Measurements from ENCODE around the gene PRKCH. TPM values are rescaled to one million over a fixed set of nuclear protein-coding genes. Genes with fewer than 3 reads are reported as not detected.

PRKCH gene
- total and polyA plus RNA-seq, 7 experiments from 2014 or later = 191 to 359 (median 314) TPM

GRCh38 chr14:61559641-61560201, 238.3 kb downstream of the PRKCH start:
- ChIA-PET POLR2A (interaction anchor here (0.8 to 1.2 kb wide), 2 partner anchors 9 to 135 kb away, joined by 3 read pairs; partner anchors contain the start of gene HIF1A), CTCF (interaction anchor here (0.9 kb wide), 2 partner anchors 9 to 136 kb away, joined by 3 read pairs; no protein-coding TSS in a partner anchor)
- no peaks in the 10 kb centered on the region for H3K27me3 Mint-ChIP-seq
- intact Hi-C loops (cut with micrococcal nuclease) = no loop called here
- no peak for DNase-seq
- H3K36me3 ChIP-seq (ENCODE audit: control insufficient read depth in 2 of 3, insufficient read depth in 3 of 3, low read length in 3 of 3) = no peaks in the 10 kb centered on the region
- H3K4me1 Mint-ChIP-seq = peaks cover 10 to 62% (median 30%) of the 10 kb centered on the region in 7 donors
- H3K4me3 Mint-ChIP-seq = no peak overlapping the region
- H3K9me3 Mint-ChIP-seq = peaks cover 0 to 6% (median 0%) of the 10 kb centered on the region in 11 donors
- H3K4me1 ChIP-seq (ENCODE audit: control insufficient read depth in 2 of 2, insufficient read depth in 2 of 2, low read length in 2 of 2) = no peaks in the 10 kb centered on the region
- H3K27ac Mint-ChIP-seq = peak overlapping the region in 3 of 9 donors; percentile 7 to 40 (median 10)
- H3K27me3 ChIP-seq (ENCODE audit: control insufficient read depth in 2 of 2, insufficient read depth in 2 of 2, low read length in 2 of 2) = no peaks in the 10 kb centered on the region
- no peak overlapping the region for H3K4me3 ChIP-seq (ENCODE audit: low read length)
- ATAC-seq = no peak
- H3K36me3 Mint-ChIP-seq = peaks cover 0 to 27% (median 7%) of the 10 kb centered on the region in 5 donors
- H3K9me3 ChIP-seq (ENCODE audit: control insufficient read depth in 2 of 3, low read length in 3 of 3) = no peaks in the 10 kb centered on the region
- no peak overlapping the region for H3K27ac ChIP-seq (ENCODE audit: low read depth, low read length)

GRCh38 chr14:61560323-61560722, 238.9 kb downstream of the PRKCH start:
- no peaks in the 10 kb centered on the region for H3K36me3 ChIP-seq (ENCODE audit: control insufficient read depth in 2 of 3, insufficient read depth in 3 of 3, low read length in 3 of 3)
- Mint-ChIP-seq H3K4me3 (no peak overlapping the region), H3K36me3 (peaks cover 0 to 27% (median 7%) of the 10 kb centered on the region in 5 donors), H3K27me3 (no peaks in the 10 kb centered on the region), H3K4me1 (peaks cover 10 to 62% (median 24%) of the 10 kb centered on the region in 7 donors), H3K27ac (peak overlapping the region in 3 of 9 donors; percentile 20 to 83 (median 40)), H3K9me3 (peaks cover 0 to 6% (median 0%) of the 10 kb centered on the region in 11 donors)
- intact Hi-C loops (cut with micrococcal nuclease) = no loop called here
- H3K4me1 ChIP-seq (ENCODE audit: control insufficient read depth in 2 of 2, insufficient read depth in 2 of 2, low read length in 2 of 2) = no peaks in the 10 kb centered on the region
- ChIA-PET CTCF (interaction anchor here (0.9 kb wide), 2 partner anchors 8 to 136 kb away, joined by 3 read pairs; no protein-coding TSS in a partner anchor), POLR2A (interaction anchor here (0.8 kb wide), 1 partner anchor 135 kb away, joined by 3 read pairs; the partner anchor contains the start of gene HIF1A)
- H3K27ac ChIP-seq (ENCODE audit: low read depth, low read length) = no peak overlapping the region
- ATAC-seq (no peak), DNase-seq (no peak)
- H3K27me3 ChIP-seq (ENCODE audit: control insufficient read depth in 2 of 2, insufficient read depth in 2 of 2, low read length in 2 of 2) = no peaks in the 10 kb centered on the region
- H3K4me3 ChIP-seq (ENCODE audit: low read length) = no peak overlapping the region
- H3K9me3 ChIP-seq (ENCODE audit: control insufficient read depth in 2 of 3, low read length in 3 of 3) = no peaks in the 10 kb centered on the region

GRCh38 chr14:61561104-61561503, 239.7 kb downstream of the PRKCH start:
- ChIA-PET CTCF (interaction anchor here (0.8 kb wide), 1 partner anchor 167 kb away, joined by 3 read pairs; no protein-coding TSS in a partner anchor), POLR2A (interaction anchor here (0.9 kb wide), 1 partner anchor 133 kb away, joined by 7 read pairs; no protein-coding TSS in a partner anchor)
- no peaks in the 10 kb centered on the region for H3K9me3 ChIP-seq (ENCODE audit: control insufficient read depth in 2 of 3, low read length in 3 of 3)
- H3K4me1 Mint-ChIP-seq = peaks cover 5 to 62% (median 18%) of the 10 kb centered on the region in 7 donors
- H3K27ac ChIP-seq (ENCODE audit: low read depth, low read length) = no peak overlapping the region
- H3K4me1 ChIP-seq (ENCODE audit: control insufficient read depth in 2 of 2, insufficient read depth in 2 of 2, low read length in 2 of 2) = no peaks in the 10 kb centered on the region
- H3K4me3 Mint-ChIP-seq = no peak overlapping the region
- no peaks in the 10 kb centered on the region for H3K27me3 ChIP-seq (ENCODE audit: control insufficient read depth in 2 of 2, insufficient read depth in 2 of 2, low read length in 2 of 2)
- intact Hi-C loops (cut with micrococcal nuclease) = no loop called here
- peaks cover 0 to 28% (median 7%) of the 10 kb centered on the region in 5 donors for H3K36me3 Mint-ChIP-seq
- DNase-seq = no peak
- H3K9me3 Mint-ChIP-seq = peaks cover 0 to 6% (median 0%) of the 10 kb centered on the region in 11 donors
- ATAC-seq = no peak
- H3K27me3 Mint-ChIP-seq = no peaks in the 10 kb centered on the region
- H3K36me3 ChIP-seq (ENCODE audit: control insufficient read depth in 2 of 3, insufficient read depth in 3 of 3, low read length in 3 of 3) = no peaks in the 10 kb centered on the region
- peak overlapping the region in 3 of 9 donors; percentile 40 to 51 (median 48) for H3K27ac Mint-ChIP-seq
- H3K4me3 ChIP-seq (ENCODE audit: low read length) = no peak overlapping the region

GRCh38 chr14:61561657-61562276, 240.4 kb downstream of the PRKCH start:
- CTCF ChIA-PET = interaction anchor here (0.5 to 1.1 kb wide), 7 partner anchors 9 to 168 kb away, joined by 3 to 5 read pairs (median 3); no protein-coding TSS in a partner anchor
- ATAC-seq (no peak), DNase-seq (no peak)
- no peaks in the 10 kb centered on the region for H3K36me3 ChIP-seq (ENCODE audit: control insufficient read depth in 2 of 3, insufficient read depth in 3 of 3, low read length in 3 of 3)
- peaks cover 5 to 67% (median 18%) of the 10 kb centered on the region in 7 donors for H3K4me1 Mint-ChIP-seq
- peaks cover 0 to 33% (median 7%) of the 10 kb centered on the region in 5 donors for H3K36me3 Mint-ChIP-seq
- H3K27me3 ChIP-seq (ENCODE audit: control insufficient read depth in 2 of 2, insufficient read depth in 2 of 2, low read length in 2 of 2) = no peaks in the 10 kb centered on the region
- peak overlapping the region in 4 of 9 donors; percentile 10 to 48 (median 39) for H3K27ac Mint-ChIP-seq
- no peak overlapping the region for H3K4me3 ChIP-seq (ENCODE audit: low read length)
- H3K9me3 ChIP-seq (ENCODE audit: control insufficient read depth in 2 of 3, low read length in 3 of 3) = no peaks in the 10 kb centered on the region
- H3K9me3 Mint-ChIP-seq = peaks cover 0 to 6% (median 0%) of the 10 kb centered on the region in 11 donors
- H3K4me1 ChIP-seq (ENCODE audit: control insufficient read depth in 2 of 2, insufficient read depth in 2 of 2, low read length in 2 of 2) = no peaks in the 10 kb centered on the region
- H3K4me3 Mint-ChIP-seq = peak overlapping the region in 1 of 10 donors; percentile 1
- H3K27ac ChIP-seq (ENCODE audit: low read depth, low read length) = no peak overlapping the region
- POLR2A ChIA-PET = interaction anchor here (0.6 to 1.2 kb wide), 4 partner anchors 11 to 133 kb away, joined by 3 to 7 read pairs (median 3); no protein-coding TSS in a partner anchor
- intact Hi-C loops (cut with micrococcal nuclease) = no loop called here
- H3K27me3 Mint-ChIP-seq = no peaks in the 10 kb centered on the region

GRCh38 chr14:61562321-61563161, 241.2 kb downstream of the PRKCH start:
- ChIA-PET CTCF (interaction anchor here (0.5 to 1.1 kb wide), 5 partner anchors 8 to 167 kb away, joined by 3 to 5 read pairs (median 3); no protein-coding TSS in a partner anchor), POLR2A (interaction anchor here (1.0 to 1.2 kb wide), 4 partner anchors 10 to 132 kb away, joined by 3 to 6 read pairs (median 3); partner anchors contain the start of gene HIF1A)
- H3K36me3 ChIP-seq (ENCODE audit: control insufficient read depth in 2 of 3, insufficient read depth in 3 of 3, low read length in 3 of 3) = no peaks in the 10 kb centered on the region
- peaks cover 3 to 66% (median 14%) of the 10 kb centered on the region in 7 donors for H3K4me1 Mint-ChIP-seq
- H3K27me3 ChIP-seq (ENCODE audit: control insufficient read depth in 2 of 2, insufficient read depth in 2 of 2, low read length in 2 of 2) = no peaks in the 10 kb centered on the region
- intact Hi-C loops (cut with micrococcal nuclease) = no loop called here
- H3K9me3 ChIP-seq (ENCODE audit: control insufficient read depth in 2 of 3, low read length in 3 of 3) = no peaks in the 10 kb centered on the region
- ATAC-seq (peak; percentile 70), DNase-seq (peak in 1 of 9 donors; percentile 41)
- no peaks in the 10 kb centered on the region for H3K27me3 Mint-ChIP-seq
- no peaks in the 10 kb centered on the region for H3K4me1 ChIP-seq (ENCODE audit: control insufficient read depth in 2 of 2, insufficient read depth in 2 of 2, low read length in 2 of 2)
- H3K27ac ChIP-seq (ENCODE audit: low read depth, low read length) = no peak overlapping the region
- peak overlapping the region in 3 of 9 donors; percentile 5 to 54 (median 10) for H3K27ac Mint-ChIP-seq
- no peak overlapping the region for H3K4me3 ChIP-seq (ENCODE audit: low read length)
- H3K4me3 Mint-ChIP-seq = peak overlapping the region in 1 of 10 donors; percentile 46
- peaks cover 0 to 34% (median 3%) of the 10 kb centered on the region in 5 donors for H3K36me3 Mint-ChIP-seq
- peaks cover 0 to 5% (median 0%) of the 10 kb centered on the region in 11 donors for H3K9me3 Mint-ChIP-seq

GRCh38 chr14:61563162-61563511, 241.8 kb downstream of the PRKCH start:
- peaks cover 0 to 30% (median 0%) of the 10 kb centered on the region in 5 donors for H3K36me3 Mint-ChIP-seq
- H3K27me3 Mint-ChIP-seq = no peaks in the 10 kb centered on the region
- POLR2A ChIA-PET = interaction anchor here (0.6 to 1.2 kb wide), 4 partner anchors 10 to 132 kb away, joined by 3 to 6 read pairs (median 3); partner anchors contain the start of gene HIF1A
- no peaks in the 10 kb centered on the region for H3K27me3 ChIP-seq (ENCODE audit: control insufficient read depth in 2 of 2, insufficient read depth in 2 of 2, low read length in 2 of 2)
- peaks cover 0 to 2% of the 10 kb centered on the region in 2 donors for H3K4me1 ChIP-seq (ENCODE audit: control insufficient read depth in 2 of 2, insufficient read depth in 2 of 2, low read length in 2 of 2)
- no peak overlapping the region for H3K27ac ChIP-seq (ENCODE audit: low read depth, low read length)
- peak overlapping the region in 1 of 10 donors; percentile 46 for H3K4me3 Mint-ChIP-seq
- H3K36me3 ChIP-seq (ENCODE audit: control insufficient read depth in 2 of 3, insufficient read depth in 3 of 3, low read length in 3 of 3) = no peaks in the 10 kb centered on the region
- H3K27ac Mint-ChIP-seq = peak overlapping the region in 5 of 9 donors; percentile 19 to 67 (median 53)
- DNase-seq (no peak), ATAC-seq (no peak)
- CTCF ChIA-PET = interaction anchor here (0.8 to 1.1 kb wide), 4 partner anchors 8 to 167 kb away, joined by 3 to 5 read pairs (median 4); no protein-coding TSS in a partner anchor
- intact Hi-C loops (cut with micrococcal nuclease) = no loop called here
- H3K9me3 Mint-ChIP-seq = peaks cover 0 to 5% (median 0%) of the 10 kb centered on the region in 11 donors
- peaks cover 7 to 71% (median 19%) of the 10 kb centered on the region in 7 donors for H3K4me1 Mint-ChIP-seq
- H3K4me3 ChIP-seq (ENCODE audit: low read length) = no peak overlapping the region
- H3K9me3 ChIP-seq (ENCODE audit: control insufficient read depth in 2 of 3, low read length in 3 of 3) = no peaks in the 10 kb centered on the region

Measured in naive thymus-derived CD4-positive, alpha-beta T cell (primary cell).